Testis (tissue), 3 donors: ENCODE measurements around the gene CFAP299. TPM values are rescaled to one million over a fixed set of nuclear protein-coding genes. Genes with fewer than 3 reads are reported as not detected.

Experiments
- DNase-seq: peaks from one replicate; pipeline ENCODE4 v3.0.0-alpha.2; 2019
- H3K27ac ChIP-seq, 2 donors: fragments of 200-600 bp; sonication (generic); one replicate each; pipeline ENCODE4 v1.5.1; 2019
- H3K27me3 ChIP-seq: fragments of 200-600 bp; sonication (generic); one replicate; pipeline ENCODE4 v1.5.1; 2019
- H3K36me3 ChIP-seq: fragments of 200-600 bp; sonication (generic); one replicate; pipeline ENCODE4 v1.5.1; 2017; ENCODE audit warnings: low read depth; ENCODE audit errors: missing control alignments
- H3K4me1 ChIP-seq: fragments of 200-600 bp; sonication (generic); one replicate; pipeline ENCODE4 v1.5.1; 2019
- H3K4me3 ChIP-seq, 2 donors: fragments of 200-600 bp; sonication (generic); one replicate each; pipeline ENCODE4 v1.5.1; 2017 to 2019
- H3K9me3 ChIP-seq: fragments of 200-600 bp; sonication (generic); one replicate; pipeline ENCODE4 v1.5.1; 2017
- POLR2A ChIP-seq: fragments of 450-650 bp; IDR thresholded peaks from one replicate; pipeline ENCODE4 v1.6.1; 2017; ENCODE audit warnings: antibody characterized with exemption, mild to moderate bottlenecking, moderate library complexity
- whole genome bisulfite sequencing, 2 donors: methylation state at CpG; one replicate each; pipeline ENCODE4 v1.1.5; 2018; 5-methylcytosine and 5-hydroxymethylcytosine counted together
- intact Hi-C: fragments of 100-400 bp; cut with DNase I; formaldehyde crosslinking; loops from one replicate; pipeline ENCODE4 v1.15.1; 2023; ENCODE audit warnings: low total_unique reads
- polyA plus RNA-seq: library from polyadenylated mRNA; stranded (reverse); fragments of 350-450 nt; fragmentation: Illumina TruSeq; extraction: RNeasy Lipid Tissue Mini Kit (QIAGEN cat#74804); gene quantifications from one replicate; pipeline ENCODE4 v1.2.3, GENCODE V29; 2014; ENCODE audit warnings: low read depth, low replicate concordance; ENCODE audit not compliant: insufficient read depth
- total RNA-seq, 2 donors: library from RNA; depleted of rRNA; stranded (reverse); fragments of >200 nt; gene quantifications; one replicate each; pipeline ENCODE4 v1.2.3, GENCODE V29; 2016
- TF ChIP-seq, protein P1 (sequence below), 3 experiments: fragments of 450-650 bp in 2 of 3; fragments of 200-600 bp in 1 of 3; sonication (generic) in 1 of 3; IDR thresholded peaks; one replicate each; pipeline ENCODE4 v1.5.1; 2016 to 2019; ENCODE audit warnings: antibody characterized with exemption in 3 of 3, mild to moderate bottlenecking in 2 of 3, moderate library complexity in 1 of 3

Gene CFAP299
- total and polyA plus RNA-seq, 3 donors from 2014 or later = 18.1 to 51.9 (median 21.4) TPM

DNA sequence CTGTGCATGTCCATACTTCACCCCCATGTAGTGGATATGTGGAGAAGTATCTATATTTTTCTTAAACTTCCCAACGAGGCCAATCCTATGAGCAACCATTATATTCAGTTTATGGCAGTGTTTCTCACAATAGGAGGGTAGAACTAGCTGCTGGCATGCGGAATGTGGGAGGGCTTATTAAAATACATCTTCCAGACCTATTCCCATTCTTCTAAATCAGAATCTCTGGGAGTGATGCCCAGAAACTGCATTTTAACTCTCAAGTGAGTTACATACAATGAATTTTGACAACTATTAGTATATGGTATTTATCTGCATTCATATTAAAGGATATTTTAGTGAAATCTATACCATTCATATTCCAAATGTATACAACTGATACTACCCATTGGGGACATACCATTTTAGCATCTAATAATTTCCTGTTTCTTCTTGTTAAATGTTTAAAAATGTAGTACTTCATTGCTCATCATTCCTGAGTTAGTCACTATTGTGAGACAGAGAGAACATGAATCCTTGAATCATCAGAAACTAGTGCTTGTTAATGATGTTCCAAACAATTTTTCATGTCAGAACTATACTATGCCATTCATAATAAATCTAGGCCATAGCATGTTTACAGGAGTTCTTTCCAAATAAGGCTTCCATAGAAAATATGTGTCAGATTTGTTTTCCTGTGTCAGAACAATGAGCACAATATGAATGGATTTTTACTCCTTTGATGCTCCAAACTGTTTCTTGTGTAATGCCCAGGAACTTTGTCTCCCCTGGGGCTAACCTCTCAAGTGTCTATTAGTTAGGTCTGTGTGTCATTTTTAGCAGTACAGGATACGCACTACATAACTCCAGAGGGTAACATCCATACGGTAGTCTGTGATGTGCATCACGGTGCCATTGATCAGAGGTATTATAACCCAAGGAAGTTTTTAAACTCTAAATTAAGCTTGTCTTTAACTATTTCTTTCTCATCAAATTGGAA lies 496.1 kb downstream of the CFAP299 start:
- Histone ChIP-seq H3K27ac (no peak overlapping the region), H3K4me3 (no peak overlapping the region), H3K9me3 (no peaks in the 10 kb centered on the region), H3K4me1 (no peaks in the 10 kb centered on the region), H3K27me3 (no peaks in the 10 kb centered on the region), H3K36me3 (no peaks in the 10 kb centered on the region)
- WGBS, 2 donors = 81 to 91% methylated on average over 5 of the region's 5 CpGs
- no peak for DNase-seq
- intact Hi-C loops = no loop called here
- TF ChIP-seq, protein P1, sequence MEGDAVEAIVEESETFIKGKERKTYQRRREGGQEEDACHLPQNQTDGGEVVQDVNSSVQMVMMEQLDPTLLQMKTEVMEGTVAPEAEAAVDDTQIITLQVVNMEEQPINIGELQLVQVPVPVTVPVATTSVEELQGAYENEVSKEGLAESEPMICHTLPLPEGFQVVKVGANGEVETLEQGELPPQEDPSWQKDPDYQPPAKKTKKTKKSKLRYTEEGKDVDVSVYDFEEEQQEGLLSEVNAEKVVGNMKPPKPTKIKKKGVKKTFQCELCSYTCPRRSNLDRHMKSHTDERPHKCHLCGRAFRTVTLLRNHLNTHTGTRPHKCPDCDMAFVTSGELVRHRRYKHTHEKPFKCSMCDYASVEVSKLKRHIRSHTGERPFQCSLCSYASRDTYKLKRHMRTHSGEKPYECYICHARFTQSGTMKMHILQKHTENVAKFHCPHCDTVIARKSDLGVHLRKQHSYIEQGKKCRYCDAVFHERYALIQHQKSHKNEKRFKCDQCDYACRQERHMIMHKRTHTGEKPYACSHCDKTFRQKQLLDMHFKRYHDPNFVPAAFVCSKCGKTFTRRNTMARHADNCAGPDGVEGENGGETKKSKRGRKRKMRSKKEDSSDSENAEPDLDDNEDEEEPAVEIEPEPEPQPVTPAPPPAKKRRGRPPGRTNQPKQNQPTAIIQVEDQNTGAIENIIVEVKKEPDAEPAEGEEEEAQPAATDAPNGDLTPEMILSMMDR (IDR thresholded peaks at IDR 0.05) = no peak
- no peak for TF ChIP-seq POLR2A

GRCh38 chr4:80839281-80839680 lies 503.8 kb downstream of the CFAP299 start:
- H3K9me3 ChIP-seq = no peaks in the 10 kb centered on the region
- no peak overlapping the region for H3K4me3 ChIP-seq
- no peaks in the 10 kb centered on the region for H3K36me3 ChIP-seq
- 63 to 82% methylated on average over 1 of the region's 1 CpG for WGBS, 2 donors
- no peak overlapping the region for H3K27ac ChIP-seq
- no peak for DNase-seq
- no peaks in the 10 kb centered on the region for H3K27me3 ChIP-seq
- H3K4me1 ChIP-seq = no peaks in the 10 kb centered on the region
- intact Hi-C loops = no loop called here
- TF ChIP-seq POLR2A = no peak

DNA sequence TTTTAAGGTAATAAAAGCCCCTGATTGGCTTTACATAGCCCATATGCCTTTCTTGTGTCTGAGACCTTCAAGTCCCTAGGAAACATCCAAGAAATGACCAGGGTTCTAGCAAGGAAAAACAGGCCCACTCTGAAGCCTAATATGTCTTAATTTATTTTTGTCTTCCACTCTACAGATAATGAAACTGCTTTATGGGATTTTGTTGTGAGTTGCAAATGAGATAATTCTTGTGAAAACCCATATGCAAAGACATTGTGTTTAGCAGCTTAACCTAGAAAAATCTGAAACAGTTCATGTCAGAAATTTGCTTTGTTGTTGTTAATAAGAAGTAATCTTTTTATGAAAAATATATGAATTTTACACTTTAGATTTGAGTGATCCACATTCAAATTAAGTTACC lies 504.3 kb downstream of the CFAP299 start:
- intact Hi-C loops = no loop called here
- H3K27me3 ChIP-seq = no peaks in the 10 kb centered on the region
- H3K4me1 ChIP-seq = no peaks in the 10 kb centered on the region
- no peak overlapping the region for H3K27ac ChIP-seq
- H3K36me3 ChIP-seq = no peaks in the 10 kb centered on the region
- no peaks in the 10 kb centered on the region for H3K9me3 ChIP-seq
- no peak overlapping the region for H3K4me3 ChIP-seq
- no peak for TF ChIP-seq POLR2A
- TF ChIP-seq, protein P1 (IDR thresholded peaks at IDR 0.05) = no peak
- DNase-seq = no peak

DNA sequence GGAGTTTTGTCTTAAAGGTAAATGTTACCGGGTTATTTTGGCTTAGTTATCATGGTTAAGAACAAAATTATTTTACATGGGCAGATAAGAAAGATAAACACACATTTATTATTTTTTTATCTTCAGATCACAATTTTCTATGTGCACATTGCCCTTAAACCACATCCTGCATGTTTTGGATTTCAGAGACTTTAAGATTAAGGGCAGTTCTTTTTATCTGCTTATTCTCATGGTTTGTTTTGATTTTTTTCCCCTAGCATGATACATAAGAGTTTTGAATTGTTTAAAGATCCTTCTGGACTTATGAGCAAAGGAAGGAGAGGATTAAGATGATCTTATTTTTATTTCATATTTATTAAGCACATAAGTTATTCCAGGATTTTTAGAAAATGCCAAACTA lies 504.9 kb downstream of the CFAP299 start:
- intact Hi-C loops = no loop called here
- H3K4me3 ChIP-seq = no peak overlapping the region
- H3K27me3 ChIP-seq = no peaks in the 10 kb centered on the region
- 82 to 86% methylated on average over 1 of the region's 1 CpG for WGBS, 2 donors
- no peak for DNase-seq
- H3K36me3 ChIP-seq = no peaks in the 10 kb centered on the region
- no peaks in the 10 kb centered on the region for H3K4me1 ChIP-seq
- no peaks in the 10 kb centered on the region for H3K9me3 ChIP-seq
- TF ChIP-seq, protein P1 (IDR thresholded peaks at IDR 0.05) = no peak
- TF ChIP-seq POLR2A = no peak
- H3K27ac ChIP-seq = no peak overlapping the region

DNA sequence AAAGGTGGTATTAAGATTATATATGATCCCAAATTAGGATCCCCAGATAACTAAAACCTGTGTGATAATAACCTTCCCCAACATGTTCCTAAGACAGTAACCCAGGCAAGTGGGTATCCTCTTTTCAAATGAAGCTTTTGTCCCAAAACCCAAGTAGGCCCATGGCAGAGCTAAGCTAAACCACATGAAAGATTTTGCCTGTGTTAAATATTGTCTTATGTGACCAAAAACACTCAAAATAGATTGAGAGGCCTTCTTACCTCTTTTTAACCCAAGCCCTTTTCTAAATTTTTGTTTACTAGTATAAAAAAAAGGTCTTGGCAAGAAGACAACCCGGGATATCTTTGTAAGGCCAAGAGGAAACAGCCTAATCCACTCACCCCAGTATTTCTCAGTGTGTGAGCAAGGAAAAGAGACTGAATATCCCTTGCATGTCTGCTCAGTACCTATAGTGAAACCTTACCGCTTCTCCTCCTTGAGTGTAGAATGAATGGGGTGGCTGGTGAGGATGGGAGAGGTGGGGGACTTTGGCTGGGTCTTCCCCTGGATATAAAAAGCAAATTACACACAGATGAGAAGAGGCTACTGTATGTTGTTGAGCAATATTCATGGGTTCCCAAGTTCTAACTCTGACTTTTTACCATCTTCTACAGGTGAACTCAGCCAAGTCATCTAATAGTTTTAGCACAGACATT lies 506.2 kb downstream of the CFAP299 start:
- no peaks in the 10 kb centered on the region for H3K36me3 ChIP-seq
- no peak overlapping the region for H3K27ac ChIP-seq
- intact Hi-C loops = no loop called here
- no peaks in the 10 kb centered on the region for H3K4me1 ChIP-seq
- no peaks in the 10 kb centered on the region for H3K27me3 ChIP-seq
- H3K4me3 ChIP-seq = no peak overlapping the region
- TF ChIP-seq POLR2A = no peak
- DNase-seq = no peak
- H3K9me3 ChIP-seq = no peaks in the 10 kb centered on the region
- 90 to 98% methylated on average over 2 of the region's 2 CpGs for WGBS, 2 donors
